ENCODE data around the gene FAM186B. TPM values are rescaled to one million over a fixed set of nuclear protein-coding genes. Genes with fewer than 3 reads are reported as not detected.
A peak's percentile ranks its signal among the peaks of the same experiment; 100 is the strongest.

FAM186B gene
- total and polyA plus RNA-seq, 12 donors: 0.04 to 1.5 (median 0.66) TPM

GRCh38 chr12:49621651-49622500 is 16.4 kb upstream of the FAM186B start:
- H3K36me3 ChIP-seq: no peaks in the 10 kb centered on the region
- TF ChIP-seq, protein P1, sequence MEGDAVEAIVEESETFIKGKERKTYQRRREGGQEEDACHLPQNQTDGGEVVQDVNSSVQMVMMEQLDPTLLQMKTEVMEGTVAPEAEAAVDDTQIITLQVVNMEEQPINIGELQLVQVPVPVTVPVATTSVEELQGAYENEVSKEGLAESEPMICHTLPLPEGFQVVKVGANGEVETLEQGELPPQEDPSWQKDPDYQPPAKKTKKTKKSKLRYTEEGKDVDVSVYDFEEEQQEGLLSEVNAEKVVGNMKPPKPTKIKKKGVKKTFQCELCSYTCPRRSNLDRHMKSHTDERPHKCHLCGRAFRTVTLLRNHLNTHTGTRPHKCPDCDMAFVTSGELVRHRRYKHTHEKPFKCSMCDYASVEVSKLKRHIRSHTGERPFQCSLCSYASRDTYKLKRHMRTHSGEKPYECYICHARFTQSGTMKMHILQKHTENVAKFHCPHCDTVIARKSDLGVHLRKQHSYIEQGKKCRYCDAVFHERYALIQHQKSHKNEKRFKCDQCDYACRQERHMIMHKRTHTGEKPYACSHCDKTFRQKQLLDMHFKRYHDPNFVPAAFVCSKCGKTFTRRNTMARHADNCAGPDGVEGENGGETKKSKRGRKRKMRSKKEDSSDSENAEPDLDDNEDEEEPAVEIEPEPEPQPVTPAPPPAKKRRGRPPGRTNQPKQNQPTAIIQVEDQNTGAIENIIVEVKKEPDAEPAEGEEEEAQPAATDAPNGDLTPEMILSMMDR (IDR thresholded peaks at IDR 0.05): no peak
- peaks cover 14 to 33% (median 18%) of the 10 kb centered on the region in 9 donors for H3K4me1 ChIP-seq
- WGBS, 2 donors: 10% methylated on average over 33 of the region's 33 CpGs
- ATAC-seq (peak in 5 of 8 donors; percentile 1 to 23 (median 7)), DNase-seq (no peak)
- peak overlapping the region in 9 of 10 donors; percentile 49 to 81 (median 69) for H3K4me3 ChIP-seq
- intact Hi-C loops (cut with DNase I): no loop called here
- peak overlapping the region; percentile 78 to 88 (median 84) for H3K27ac ChIP-seq
- no peaks in the 10 kb centered on the region for H3K9me3 ChIP-seq
- H3K27me3 ChIP-seq: peaks cover 0 to 45% (median 0%) of the 10 kb centered on the region in 7 donors

GRCh38 chr12:49619286-49619685 is 13.8 kb upstream of the FAM186B start:
- H3K27me3 ChIP-seq: peaks cover 0 to 46% (median 0%) of the 10 kb centered on the region in 7 donors
- no peak overlapping the region for H3K4me3 ChIP-seq
- TF ChIP-seq, protein P1 (IDR thresholded peaks at IDR 0.05): no peak
- 90 to 94% methylated on average over 3 of the region's 3 CpGs for WGBS, 2 donors
- intact Hi-C loops (cut with DNase I): no loop called here
- H3K36me3 ChIP-seq: no peaks in the 10 kb centered on the region
- H3K27ac ChIP-seq: no peak overlapping the region
- peaks cover 14 to 25% (median 18%) of the 10 kb centered on the region in 9 donors for H3K4me1 ChIP-seq
- DNase-seq (no peak), ATAC-seq (no peak)
- H3K9me3 ChIP-seq: peaks cover 0 to 4% (median 0%) of the 10 kb centered on the region in 11 donors

DNA sequence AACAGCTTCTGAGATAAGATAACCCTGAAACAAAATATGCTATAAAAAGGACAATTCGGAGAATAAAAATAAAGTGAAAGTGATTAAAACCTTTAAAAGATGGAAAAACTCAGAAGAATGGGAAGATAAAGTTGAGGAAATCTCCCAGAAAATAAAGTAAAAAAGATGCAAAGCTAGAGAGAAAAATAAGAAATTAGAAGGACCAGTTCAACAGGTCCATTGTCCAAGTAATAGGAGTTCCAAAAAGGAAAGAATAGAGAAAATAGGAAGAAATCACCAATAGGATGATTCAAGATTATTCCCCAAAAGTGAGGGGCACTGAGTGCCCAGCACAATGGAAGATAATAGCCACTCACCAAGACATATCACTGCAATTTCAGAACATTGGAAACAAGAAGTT is 13.1 kb upstream of the FAM186B start:
- WGBS, 2 donors: 64 to 77% methylated on average over 1 of the region's 1 CpG
- ATAC-seq: no peak
- H3K9me3 ChIP-seq: peaks cover 0 to 4% (median 0%) of the 10 kb centered on the region in 11 donors
- H3K27ac ChIP-seq: no peak overlapping the region
- no peak for DNase-seq
- TF ChIP-seq, protein P1 (IDR thresholded peaks at IDR 0.05): no peak
- peaks cover 0 to 46% (median 0%) of the 10 kb centered on the region in 7 donors for H3K27me3 ChIP-seq
- intact Hi-C loops (cut with DNase I): no loop called here
- peaks cover 10 to 19% (median 15%) of the 10 kb centered on the region in 9 donors for H3K4me1 ChIP-seq
- no peak overlapping the region for H3K4me3 ChIP-seq
- H3K36me3 ChIP-seq: no peaks in the 10 kb centered on the region

DNA sequence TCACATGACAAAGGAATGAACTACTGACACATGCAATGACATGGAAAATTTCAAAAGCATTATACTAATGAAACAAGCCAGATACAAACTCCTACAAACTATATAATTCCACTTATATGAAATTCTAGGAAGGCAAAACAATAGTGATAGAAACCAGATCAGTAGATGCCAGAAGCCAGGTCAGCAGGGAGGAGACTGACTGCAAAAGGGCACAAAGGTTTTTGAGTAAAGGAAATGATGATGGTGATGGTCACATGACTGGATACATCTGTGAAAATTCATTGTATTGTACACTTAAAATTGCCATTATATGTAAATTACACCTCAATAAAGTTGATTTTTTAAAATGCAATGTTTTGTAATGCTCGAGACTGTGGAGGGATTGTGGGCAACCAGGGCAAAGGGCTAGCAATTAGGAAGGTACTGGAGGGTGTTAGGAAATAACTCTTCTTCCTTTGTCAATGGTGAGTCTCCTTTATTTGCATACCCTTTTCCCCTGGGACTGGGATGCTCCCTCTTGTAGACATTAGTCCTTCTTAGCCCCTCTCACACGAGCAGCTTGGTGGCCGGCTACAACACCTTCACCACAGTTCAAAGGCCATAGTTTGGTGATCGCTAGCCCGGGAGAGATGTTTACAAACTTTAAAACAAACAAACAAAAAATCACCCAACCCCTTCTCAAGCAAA is 11.2 kb upstream of the FAM186B start:
- DNase-seq: no peak
- intact Hi-C loops (cut with DNase I): no loop called here
- Histone ChIP-seq H3K36me3 (no peaks in the 10 kb centered on the region), H3K4me3 (no peak overlapping the region), H3K27me3 (peaks cover 0 to 39% (median 0%) of the 10 kb centered on the region in 7 donors), H3K9me3 (peaks cover 0 to 4% (median 0%) of the 10 kb centered on the region in 11 donors), H3K27ac (no peak overlapping the region), H3K4me1 (peaks cover 2 to 7% (median 4%) of the 10 kb centered on the region in 9 donors)
- TF ChIP-seq, protein P1 (IDR thresholded peaks at IDR 0.05): no peak
- no peak for ATAC-seq
- WGBS, 2 donors: 75 to 81% methylated on average over 5 of the region's 5 CpGs

All from heart right ventricle (tissue), 16 donors.